Pons (tissue), 1 donor: ENCODE results near the gene MFSD12.
"Not testable (repeated sequence)": the region's sequence is repeated elsewhere in the genome, so short reads cannot be mapped to it uniquely, and the experiment has no call there.

Source experiments
- DNase-seq: peaks from one replicate; pipeline ENCODE4 v3.0.0-alpha.2; 2016; ENCODE audit warnings: low spot score

The MFSD12 gene

GRCh38 chr19:3522421-3523360 lies 34.7 kb downstream of the MFSD12 start:
- no peak for DNase-seq

GRCh38 chr19:3521104-3521445 lies 36.3 kb downstream of the MFSD12 start:
- no peak for DNase-seq

- no peak for DNase-seq
These were observed 37.0 kb downstream of the MFSD12 start for GRCh38 chr19:3520166-3521103.

- DNase-seq, result no peak
These were observed 38.3 kb downstream of the MFSD12 start for GRCh38 chr19:3519126-3519525.

GRCh38 chr19:3518659-3519058 lies 38.7 kb downstream of the MFSD12 start:
- no peak for DNase-seq

DNA sequence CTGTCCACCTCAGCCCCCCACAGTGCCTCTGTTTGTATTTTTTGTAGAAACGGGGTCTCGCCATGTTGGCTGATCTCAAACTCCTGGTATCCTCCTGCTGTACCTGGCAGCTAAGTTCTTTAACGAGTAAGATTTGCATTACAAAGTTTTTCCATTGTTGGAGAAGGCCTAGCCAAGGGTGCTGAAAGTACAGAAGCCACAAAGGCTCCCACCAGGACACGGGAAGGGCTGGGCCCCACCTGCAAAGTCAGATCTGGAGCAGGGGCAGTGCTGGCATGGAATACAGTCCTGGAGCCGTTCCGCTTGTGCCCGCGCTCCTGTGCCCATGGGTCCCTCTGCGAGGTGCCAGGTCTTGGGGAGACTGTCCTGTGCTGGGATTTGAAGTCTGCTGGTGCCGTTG lies 39.1 kb downstream of the MFSD12 start:
- no peak for DNase-seq

GRCh38 chr19:3517638-3518037 lies 39.7 kb downstream of the MFSD12 start:
- no peak for DNase-seq

GRCh38 chr19:3516675-3517207 lies 40.6 kb downstream of the MFSD12 start:
- DNase-seq, result no peak

- DNase-seq, result no peak
These were observed 41.4 kb downstream of the MFSD12 start for GRCh38 chr19:3515891-3516422.

GRCh38 chr19:3514930-3515329 lies 42.5 kb downstream of the MFSD12 start:
- DNase-seq, result no peak

GRCh38 chr19:3513229-3514140 lies 43.9 kb downstream of the MFSD12 start:
- no peak for DNase-seq

GRCh38 chr19:3512562-3513228 lies 44.7 kb downstream of the MFSD12 start:
- peak; percentile 55 for DNase-seq

DNA sequence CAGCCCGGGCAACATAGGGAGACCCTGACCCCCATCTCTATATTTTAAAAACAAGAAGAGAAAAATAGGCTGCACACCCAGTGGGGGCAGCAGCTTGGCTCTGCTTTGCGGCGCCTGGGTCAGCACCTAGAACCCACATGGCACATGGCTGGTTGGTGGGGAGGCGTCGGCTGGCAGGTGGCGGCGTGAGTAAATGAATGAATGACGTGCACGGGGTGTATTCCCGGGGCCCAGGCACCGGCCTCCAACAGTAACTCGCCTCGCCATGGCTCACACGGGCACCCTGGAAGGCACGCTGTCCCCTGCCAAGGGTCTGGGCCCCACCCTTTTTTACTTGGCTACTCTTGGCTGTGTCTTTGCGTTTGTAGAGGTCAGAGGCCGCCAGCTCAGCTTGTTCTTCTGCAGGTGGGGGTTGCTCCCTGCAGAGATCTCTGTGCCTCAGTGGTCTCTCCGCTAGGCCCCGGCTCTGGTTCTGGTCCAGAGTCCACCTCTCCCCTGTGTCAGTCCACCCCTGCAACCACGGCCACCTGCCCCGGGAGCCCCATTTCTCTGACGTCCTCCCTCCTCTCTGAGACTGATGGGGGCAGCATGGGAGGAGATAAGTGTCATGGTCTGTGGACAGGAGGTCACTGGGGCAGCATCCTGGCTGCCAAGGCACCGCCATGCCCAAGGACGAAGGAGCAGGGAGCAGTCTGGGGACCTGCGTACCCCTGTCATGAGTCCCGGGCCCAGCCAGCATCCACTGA lies 45.7 kb downstream of the MFSD12 start:
- no peak for DNase-seq

GRCh38 chr19:3510727-3511126 lies 46.7 kb downstream of the MFSD12 start:
- no peak for DNase-seq

GRCh38 chr19:3509566-3509989 lies 47.8 kb downstream of the MFSD12 start:
- no peak for DNase-seq

GRCh38 chr19:3508771-3509535 lies 48.4 kb downstream of the MFSD12 start:
- DNase-seq, result no peak

GRCh38 chr19:3508121-3508661 lies 49.2 kb downstream of the MFSD12 start:
- DNase-seq, result not testable (repeated sequence)

DNA sequence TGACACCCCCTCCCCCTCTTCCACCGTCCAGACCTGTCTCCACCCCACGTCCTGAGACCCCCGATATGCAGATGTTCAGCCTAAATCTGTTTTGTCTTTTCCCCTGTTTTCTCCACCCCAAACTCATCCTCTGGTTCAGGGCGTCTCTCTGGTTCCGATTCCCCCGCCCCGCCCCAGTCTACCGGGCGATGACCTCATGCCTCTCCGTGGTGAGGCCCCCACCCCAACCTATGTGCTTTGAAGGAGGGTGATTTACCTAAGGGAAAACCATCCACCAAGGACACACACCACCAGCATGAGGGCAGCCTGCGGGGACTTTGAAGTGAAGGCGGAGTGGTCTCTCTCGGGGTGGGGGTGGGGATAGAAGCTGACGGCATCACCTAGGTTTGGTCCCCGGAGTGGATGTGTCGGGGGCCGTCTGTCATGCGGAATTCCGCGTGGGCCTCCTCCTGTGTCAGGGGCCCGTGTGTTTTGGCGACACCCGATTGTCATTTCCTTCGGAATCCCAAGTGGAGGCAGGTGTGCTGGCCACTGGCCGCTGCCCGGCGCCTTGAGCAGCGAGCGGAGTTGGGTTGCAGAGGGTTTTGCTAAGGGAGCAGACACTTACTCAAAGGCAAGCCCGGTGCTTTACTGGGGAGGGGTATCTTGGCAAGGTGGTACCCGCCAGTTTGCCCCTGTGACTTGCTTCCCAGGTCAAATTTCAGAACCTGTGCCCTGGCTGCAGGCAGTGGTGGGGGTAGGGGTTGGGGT lies 49.8 kb downstream of the MFSD12 start:
- no peak for DNase-seq
